Hepatocyte (in vitro differentiated cells): ENCODE data around the gene GAPVD1. TPM values are rescaled to one million over a fixed set of nuclear protein-coding genes. Genes with fewer than 3 reads are reported as not detected.

Experiments
- DNase-seq: peaks from one replicate; pipeline ENCODE4 v3.0.0-alpha.2; 2016; ENCODE audit warnings: low spot score
- H2AFZ ChIP-seq: fragments of 200-600 bp; sonication (generic); 2 replicates; pipeline ENCODE4 v1.6.0; 2016; ENCODE audit warnings: antibody characterized with exemption, mild to moderate bottlenecking
- H3K27ac ChIP-seq: fragments of 200-600 bp; sonication (generic); 2 replicates; pipeline ENCODE4 v1.5.1; 2016; ENCODE audit warnings: mild to moderate bottlenecking
- H3K27me3 ChIP-seq: fragments of 200-600 bp; sonication (generic); 2 replicates; pipeline ENCODE4 v1.6.1; 2016
- H3K36me3 ChIP-seq: fragments of 200-600 bp; sonication (generic); replicated peaks from 2 replicates; pipeline ENCODE4 v1.5.1; 2016; ENCODE audit warnings: low read depth; ENCODE audit not compliant: insufficient read depth
- H3K4me1 ChIP-seq: fragments of 200-600 bp; sonication (generic); 2 replicates; pipeline ENCODE4 v1.5.1; 2016; ENCODE audit warnings: mild to moderate bottlenecking, moderate library complexity; ENCODE audit not compliant: insufficient read depth
- H3K4me2 ChIP-seq: fragments of 200-600 bp; sonication (generic); 2 replicates; pipeline ENCODE4 v1.6.0; 2016
- H3K4me3 ChIP-seq: fragments of 200-600 bp; sonication (generic); 2 replicates; pipeline ENCODE4 v1.5.1; 2016; ENCODE audit warnings: mild to moderate bottlenecking
- H3K79me2 ChIP-seq: fragments of 200-600 bp; sonication (generic); 2 replicates; pipeline ENCODE4 v1.6.0; 2017; ENCODE audit warnings: mild to moderate bottlenecking
- H3K9me2 ChIP-seq: fragments of 200-600 bp; sonication (generic); replicated peaks from 2 replicates; pipeline ENCODE4 v1.6.0; 2017; ENCODE audit warnings: mild to moderate bottlenecking; ENCODE audit not compliant: insufficient read depth
- H3K9me3 ChIP-seq: fragments of 200-600 bp; sonication (generic); 2 replicates; pipeline ENCODE4 v1.5.1; 2016; ENCODE audit warnings: low read depth, mild to moderate bottlenecking
- H4K20me1 ChIP-seq: fragments of 200-600 bp; sonication (generic); 2 replicates; pipeline ENCODE4 v1.6.0; 2016; ENCODE audit warnings: mild to moderate bottlenecking; ENCODE audit not compliant: insufficient read depth, poor library complexity, severe bottlenecking
- EZH2 ChIP-seq: fragments of 200-600 bp; sonication (generic); IDR thresholded peaks from 2 replicates; pipeline ENCODE4 v1.6.1; 2016; ENCODE audit warnings: antibody characterized with exemption, mild to moderate bottlenecking, borderline replicate concordance
- EZH2phosphoT487 ChIP-seq: fragments of 200-600 bp; sonication (generic); IDR thresholded peaks from one replicate; pipeline ENCODE4 v1.6.1; 2018; ENCODE audit warnings: antibody characterized with exemption, mild to moderate bottlenecking, low read depth, moderate library complexity; ENCODE audit not compliant: unreplicated experiment, severe bottlenecking
- WGBS: methylation state at CpG from one replicate; pipeline ENCODE4 v1.1.6; 2016; ENCODE audit warnings: low lambda C conversion rate; ENCODE audit errors: missing lambda C conversion rate; 5-methylcytosine and 5-hydroxymethylcytosine counted together
- polyA plus RNA-seq: library from polyadenylated mRNA; unstranded; fragments of >200 nt; fragmentation: Nextera tagmentation; extraction: Ambion mirVana; gene quantifications from 2 replicates; pipeline ENCODE4 v1.2.1, GENCODE V29; 2016
- total RNA-seq: library from RNA; depleted of rRNA; stranded (reverse); fragments of >200 nt; gene quantifications from 2 replicates; pipeline ENCODE4 v1.2.3, GENCODE V29; 2014
- TF ChIP-seq, protein P1 (sequence below): fragments of 200-600 bp; sonication (generic); IDR thresholded peaks from 2 replicates; pipeline ENCODE4 v1.5.1; 2016; ENCODE audit warnings: antibody characterized with exemption, mild to moderate bottlenecking; ENCODE audit not compliant: poor library complexity

GAPVD1 gene
- total and polyA plus RNA-seq, 2 experiments from 2014 or later, result 25.5 to 44.7 TPM

DNA sequence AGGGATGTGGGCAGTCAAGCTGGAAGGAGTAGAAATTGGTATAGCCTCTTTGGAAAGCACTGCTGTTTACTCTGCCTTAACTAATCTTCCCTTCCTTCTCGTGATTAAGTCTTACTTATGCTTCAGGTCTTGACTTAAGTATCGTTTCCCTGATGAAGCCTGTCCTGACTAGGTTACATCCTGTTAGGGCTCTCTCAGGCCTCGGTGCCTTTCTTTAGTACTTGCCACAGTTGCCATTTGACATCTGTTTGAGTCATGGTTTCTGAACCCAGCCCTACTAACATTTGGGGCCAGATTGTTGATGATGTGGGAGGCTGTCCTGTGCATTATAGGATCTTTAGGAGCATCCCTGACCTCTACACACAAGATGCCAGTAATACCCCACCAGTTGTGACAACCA is 94.4 kb downstream of the GAPVD1 start:
- Histone ChIP-seq H3K36me3 (no peaks in the 10 kb centered on the region), H3K27ac (no peak overlapping the region), H3K27me3 (no peaks in the 10 kb centered on the region), H3K4me1 (no peaks in the 10 kb centered on the region), H3K9me3 (no peaks in the 10 kb centered on the region), H2AFZ (no peak overlapping the region), H3K79me2 (no peaks in the 10 kb centered on the region), H4K20me1 (no peaks in the 10 kb centered on the region), H3K4me2 (no peak overlapping the region), H3K4me3 (no peak overlapping the region), H3K9me2 (no peaks in the 10 kb centered on the region)
- TF ChIP-seq EZH2phosphoT487, result no peak
- TF ChIP-seq EZH2, result no peak
- TF ChIP-seq, protein P1, sequence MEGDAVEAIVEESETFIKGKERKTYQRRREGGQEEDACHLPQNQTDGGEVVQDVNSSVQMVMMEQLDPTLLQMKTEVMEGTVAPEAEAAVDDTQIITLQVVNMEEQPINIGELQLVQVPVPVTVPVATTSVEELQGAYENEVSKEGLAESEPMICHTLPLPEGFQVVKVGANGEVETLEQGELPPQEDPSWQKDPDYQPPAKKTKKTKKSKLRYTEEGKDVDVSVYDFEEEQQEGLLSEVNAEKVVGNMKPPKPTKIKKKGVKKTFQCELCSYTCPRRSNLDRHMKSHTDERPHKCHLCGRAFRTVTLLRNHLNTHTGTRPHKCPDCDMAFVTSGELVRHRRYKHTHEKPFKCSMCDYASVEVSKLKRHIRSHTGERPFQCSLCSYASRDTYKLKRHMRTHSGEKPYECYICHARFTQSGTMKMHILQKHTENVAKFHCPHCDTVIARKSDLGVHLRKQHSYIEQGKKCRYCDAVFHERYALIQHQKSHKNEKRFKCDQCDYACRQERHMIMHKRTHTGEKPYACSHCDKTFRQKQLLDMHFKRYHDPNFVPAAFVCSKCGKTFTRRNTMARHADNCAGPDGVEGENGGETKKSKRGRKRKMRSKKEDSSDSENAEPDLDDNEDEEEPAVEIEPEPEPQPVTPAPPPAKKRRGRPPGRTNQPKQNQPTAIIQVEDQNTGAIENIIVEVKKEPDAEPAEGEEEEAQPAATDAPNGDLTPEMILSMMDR, result no peak
- 92% methylated on average over 3 of the region's 3 CpGs for WGBS
- no peak for DNase-seq

- no peaks in the 10 kb centered on the region for H3K27me3 ChIP-seq
- no peak overlapping the region for H3K27ac ChIP-seq
- H3K36me3 ChIP-seq, result peaks cover 5% of the 10 kb centered on the region
- H3K79me2 ChIP-seq, result no peaks in the 10 kb centered on the region
- no peaks in the 10 kb centered on the region for H4K20me1 ChIP-seq
- H3K4me2 ChIP-seq, result no peak overlapping the region
- no peak for DNase-seq
- no peak overlapping the region for H3K4me3 ChIP-seq
- no peak overlapping the region for H2AFZ ChIP-seq
- H3K9me2 ChIP-seq, result no peaks in the 10 kb centered on the region
- WGBS, result 63% methylated on average over 1 of the region's 1 CpG
- H3K4me1 ChIP-seq, result no peaks in the 10 kb centered on the region
- no peaks in the 10 kb centered on the region for H3K9me3 ChIP-seq
- TF ChIP-seq, protein P1, result no peak
- TF ChIP-seq EZH2 (no peak), EZH2phosphoT487 (no peak)
These were observed 97.4 kb downstream of the GAPVD1 start for GRCh38 chr9:125359011-125359410.

DNA sequence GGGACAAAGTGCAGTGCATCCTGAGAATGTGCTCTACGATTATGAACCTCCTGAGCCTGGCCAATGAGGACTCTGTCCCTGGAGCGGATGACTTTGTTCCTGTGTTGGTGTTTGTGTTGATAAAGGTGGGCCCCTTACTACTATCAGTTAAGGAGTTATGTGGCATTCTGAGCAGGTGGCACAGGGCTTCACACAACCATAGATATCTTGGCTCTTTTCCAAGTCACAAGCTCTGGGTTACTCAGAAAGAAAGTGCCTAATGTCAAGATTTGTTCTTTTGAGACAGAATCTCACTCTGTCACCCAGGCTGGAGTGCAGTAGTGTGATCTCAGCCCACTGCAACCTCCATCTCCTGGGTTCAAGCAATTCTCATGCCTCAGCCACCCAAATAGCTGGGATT is 99.0 kb downstream of the GAPVD1 start:
- H3K4me1 ChIP-seq, result no peaks in the 10 kb centered on the region
- no peak for DNase-seq
- H3K27me3 ChIP-seq, result no peaks in the 10 kb centered on the region
- WGBS, result 100% methylated on average over 2 of the region's 2 CpGs
- H3K79me2 ChIP-seq, result no peaks in the 10 kb centered on the region
- no peaks in the 10 kb centered on the region for H4K20me1 ChIP-seq
- no peaks in the 10 kb centered on the region for H3K9me2 ChIP-seq
- no peak overlapping the region for H3K27ac ChIP-seq
- H2AFZ ChIP-seq, result no peak overlapping the region
- TF ChIP-seq EZH2phosphoT487, result no peak
- no peak for TF ChIP-seq EZH2
- TF ChIP-seq, protein P1, result no peak
- H3K9me3 ChIP-seq, result no peaks in the 10 kb centered on the region
- H3K36me3 ChIP-seq, result peaks cover 5% of the 10 kb centered on the region
- no peak overlapping the region for H3K4me2 ChIP-seq
- no peak overlapping the region for H3K4me3 ChIP-seq
